H54 (cell line): ENCODE data around the gene CPSF4L.

Source experiments
- DNase-seq: peaks from one replicate; pipeline ENCODE4 v3.0.0; 2011; ENCODE audit warnings: low spot score, mixed read lengths; ENCODE audit not compliant: insufficient read length
- FAIRE-seq: peaks from 3 replicates; lab custom pipeline; 2011; peaks lifted over from hg19 to GRCh38; lab: Jason Lieb, UNC
- POLR2A ChIP-seq: IDR thresholded peaks from 2 replicates; pipeline ENCODE4 v1.6.1; 2011; ENCODE audit warnings: low read depth, mild to moderate bottlenecking, low read length

The CPSF4L gene

GRCh38 chr17:73284906-73285602 is 23.4 kb upstream of the CPSF4L start:
- FAIRE-seq (no peak), DNase-seq (no peak)
- no peak for TF ChIP-seq POLR2A

GRCh38 chr17:73284354-73284753 is 22.7 kb upstream of the CPSF4L start:
- DNase-seq (no peak), FAIRE-seq (no peak)
- no peak for TF ChIP-seq POLR2A

- no peak for TF ChIP-seq POLR2A
- FAIRE-seq, result no peak
- no peak for DNase-seq
Measured at GRCh38 chr17:73283841-73284282, 22.2 kb upstream of the CPSF4L start.

GRCh38 chr17:73283250-73283649 is 21.6 kb upstream of the CPSF4L start:
- TF ChIP-seq POLR2A, result no peak
- DNase-seq (no peak), FAIRE-seq (no peak)

GRCh38 chr17:73282629-73283028 is 20.9 kb upstream of the CPSF4L start:
- TF ChIP-seq POLR2A, result no peak
- FAIRE-seq (no peak), DNase-seq (no peak)

GRCh38 chr17:73281928-73282327 is 20.2 kb upstream of the CPSF4L start:
- DNase-seq (no peak), FAIRE-seq (no peak)
- TF ChIP-seq POLR2A, result no peak

- no peak for DNase-seq
- no peak for FAIRE-seq
- no peak for TF ChIP-seq POLR2A
Measured at GRCh38 chr17:73280191-73280590, 18.5 kb upstream of the CPSF4L start.

GRCh38 chr17:73279704-73280103 is 18.0 kb upstream of the CPSF4L start:
- no peak for TF ChIP-seq POLR2A
- no peak for FAIRE-seq
- DNase-seq, result no peak

GRCh38 chr17:73278465-73279453 is 17.1 kb upstream of the CPSF4L start:
- FAIRE-seq, result no peak

GRCh38 chr17:73278049-73278464 is 16.4 kb upstream of the CPSF4L start:
- DNase-seq, result no peak
- no peak for FAIRE-seq
- no peak for TF ChIP-seq POLR2A

More at GRCh38 chr17:73278465-73279453, 17.1 kb upstream of the CPSF4L start:
- no peak for DNase-seq
- TF ChIP-seq POLR2A, result no peak

GRCh38 chr17:73274490-73274889 is 12.8 kb upstream of the CPSF4L start:
- DNase-seq, result no peak
- TF ChIP-seq POLR2A, result no peak
- FAIRE-seq, result no peak

GRCh38 chr17:73272906-73273218 is 11.2 kb upstream of the CPSF4L start:
- no peak for TF ChIP-seq POLR2A
- DNase-seq, result no peak
- FAIRE-seq, result no peak

- no peak for TF ChIP-seq POLR2A
- DNase-seq, result no peak
- FAIRE-seq, result no peak
Measured at GRCh38 chr17:73271072-73271471, 9.4 kb upstream of the CPSF4L start.

- FAIRE-seq (no peak), DNase-seq (no peak)
- no peak for TF ChIP-seq POLR2A
Measured at GRCh38 chr17:73269791-73270190, 8.1 kb upstream of the CPSF4L start.
